ENCODE results near the gene CD7. TPM values are rescaled to one million over a fixed set of nuclear protein-coding genes. Genes with fewer than 3 reads are reported as not detected.

The CD7 gene
- total RNA-seq, 2 experiments from 2014 or later, result 286 to 320 TPM

DNA sequence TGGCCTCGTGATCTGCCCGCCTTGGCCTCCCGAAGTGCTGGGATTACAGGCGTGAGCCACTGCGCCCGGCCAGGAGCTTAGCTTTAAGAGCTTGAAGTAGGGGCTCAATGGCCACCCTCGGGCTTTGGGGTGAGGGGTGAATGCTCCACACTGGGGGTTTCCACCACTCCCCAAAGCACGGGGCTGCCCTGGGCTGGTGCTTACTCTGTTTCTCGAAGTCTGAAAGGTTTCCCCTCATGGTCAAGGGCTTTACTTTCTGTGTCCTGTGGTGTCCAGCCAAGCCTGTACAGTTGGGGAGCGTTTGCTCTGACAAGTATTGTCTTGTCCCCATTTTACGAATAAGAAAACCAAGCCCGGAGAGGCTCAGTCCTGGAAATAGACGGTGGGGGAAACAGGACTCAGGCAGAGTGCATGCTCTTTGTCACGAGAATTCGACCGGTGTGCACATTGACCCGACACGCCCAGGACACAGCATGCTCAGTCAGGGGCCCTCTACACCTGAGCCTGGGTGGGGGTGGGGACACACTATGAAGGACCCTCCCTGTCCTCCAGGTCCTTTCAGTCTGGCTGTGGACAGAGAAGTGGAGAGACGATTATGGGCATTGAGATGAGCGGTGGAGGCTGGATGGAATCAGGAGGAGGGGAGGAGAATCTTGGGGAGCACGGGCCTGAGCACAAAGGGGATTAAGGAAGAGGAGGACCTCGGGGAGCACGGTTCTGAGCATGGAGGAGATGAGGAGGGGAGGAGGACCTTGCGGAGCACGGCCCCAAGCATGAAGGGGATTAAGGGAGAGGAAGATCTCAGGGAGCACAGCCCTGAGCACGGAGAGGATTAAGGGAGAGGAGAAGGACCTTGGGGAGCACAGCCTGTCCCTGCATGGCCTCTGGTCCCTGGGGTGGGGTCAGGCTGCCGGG is 7.5 kb downstream of the CD7 start:
- no peak overlapping the region for H3K27ac Mint-ChIP-seq
- POLR2A ChIA-PET, result interaction anchor here (10.2 kb wide), 1 partner anchor 9 kb away, joined by 222 read pairs; no protein-coding TSS in a partner anchor
- H3K36me3 Mint-ChIP-seq, result peaks cover 7% of the 10 kb centered on the region

DNA sequence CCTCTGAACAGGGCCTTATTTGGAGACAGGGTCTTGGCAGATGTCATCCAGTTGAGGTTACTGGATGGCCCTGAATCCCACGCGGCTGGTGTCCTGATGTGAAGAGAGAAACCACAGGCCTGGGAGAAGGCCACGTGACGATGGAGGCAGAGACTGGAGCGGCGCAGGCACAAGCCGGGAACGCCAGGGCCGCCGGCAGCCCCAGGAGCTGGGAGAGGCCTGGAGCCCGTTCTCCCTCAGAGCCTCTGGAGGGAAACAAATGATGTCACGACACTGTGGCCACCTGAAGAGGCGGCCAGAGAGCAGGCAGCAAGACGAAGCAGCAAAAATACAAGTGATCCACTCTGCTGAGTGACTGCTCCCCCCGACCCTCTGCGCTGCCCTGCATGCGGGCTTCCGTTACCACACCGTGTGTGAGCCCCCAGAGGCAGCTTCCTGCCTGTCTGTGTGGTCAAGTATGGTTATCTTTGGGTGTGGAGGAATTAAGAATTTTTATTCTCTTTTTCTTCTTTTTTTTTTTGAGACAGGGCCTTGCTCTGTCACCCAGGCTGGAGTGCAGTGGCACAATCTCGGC is 11.6 kb downstream of the CD7 start:
- H3K36me3 Mint-ChIP-seq, result no peaks in the 10 kb centered on the region
- H3K9me3 Mint-ChIP-seq, result no peaks in the 10 kb centered on the region
- peak overlapping the region; percentile 43 for H3K4me3 Mint-ChIP-seq
- H3K4me1 Mint-ChIP-seq, result peaks cover 44% of the 10 kb centered on the region
- H3K27ac Mint-ChIP-seq, result peak overlapping the region; percentile 72
- peaks cover 7% of the 10 kb centered on the region for H3K27me3 Mint-ChIP-seq
- DNase-seq (peak; percentile 43), ATAC-seq (ENCODE audit: low read depth) (no peak)
- POLR2A ChIA-PET, result interaction anchor here (1.0 to 1.3 kb wide), 3 partner anchors 8 to 12 kb away, joined by 3 to 6 read pairs (median 3); partner anchors contain the start of gene CD7

More for the DNA sequence above, 7.5 kb downstream of the CD7 start:
- Mint-ChIP-seq H3K4me1 (peaks cover 21% of the 10 kb centered on the region), H3K4me3 (no peak overlapping the region), H3K27me3 (peaks cover 7% of the 10 kb centered on the region), H3K9me3 (no peaks in the 10 kb centered on the region)
- DNase-seq, result peak; percentile 28
- ATAC-seq (ENCODE audit: low read depth), result no peak

DNA sequence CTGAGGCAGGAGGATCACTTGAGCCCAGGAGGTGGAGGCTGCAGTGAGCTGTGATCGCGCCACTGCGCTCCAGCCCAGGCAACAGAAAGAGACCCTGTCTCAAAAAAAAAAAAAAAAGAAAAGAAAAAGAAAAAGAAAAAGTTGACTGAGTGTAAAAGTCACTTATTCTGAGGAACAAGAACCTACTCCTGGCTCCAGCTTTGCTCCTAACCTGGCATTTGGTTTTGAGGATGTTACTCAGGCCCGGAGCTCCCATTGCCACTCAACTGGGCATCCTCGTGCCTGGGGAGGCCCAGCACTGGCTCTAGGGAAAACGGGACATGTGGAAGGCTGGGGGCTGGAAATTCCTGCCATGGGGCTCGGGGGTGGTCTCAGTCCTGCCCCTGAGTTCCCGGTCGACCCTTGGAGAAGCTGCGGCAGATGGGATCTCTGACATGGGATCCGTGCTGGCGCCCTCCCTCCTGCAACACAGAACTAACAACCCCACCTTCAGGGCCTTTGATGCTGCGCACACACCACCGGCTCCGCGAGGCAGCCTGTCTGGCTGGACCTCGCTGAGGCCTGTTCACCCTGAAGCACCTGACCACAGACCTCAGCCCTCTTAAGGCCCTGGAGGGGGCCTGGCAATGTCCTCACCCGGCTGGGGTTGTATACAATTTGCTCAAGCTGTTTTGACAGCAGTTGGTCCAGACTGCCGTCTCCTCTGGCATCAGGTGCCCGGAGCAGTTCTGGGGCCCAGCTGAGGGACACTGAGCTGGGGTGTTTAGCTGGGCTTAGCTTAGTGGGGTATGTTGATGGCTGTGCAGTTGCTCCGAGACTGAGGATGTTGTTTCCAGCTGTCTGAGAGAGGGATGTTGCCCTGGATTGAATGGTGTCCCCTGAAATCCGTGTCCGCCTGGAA is 12.3 kb downstream of the CD7 start:
- DNase-seq (peak; percentile 47), ATAC-seq (ENCODE audit: low read depth) (no peak)
- no peaks in the 10 kb centered on the region for H3K9me3 Mint-ChIP-seq

DNA sequence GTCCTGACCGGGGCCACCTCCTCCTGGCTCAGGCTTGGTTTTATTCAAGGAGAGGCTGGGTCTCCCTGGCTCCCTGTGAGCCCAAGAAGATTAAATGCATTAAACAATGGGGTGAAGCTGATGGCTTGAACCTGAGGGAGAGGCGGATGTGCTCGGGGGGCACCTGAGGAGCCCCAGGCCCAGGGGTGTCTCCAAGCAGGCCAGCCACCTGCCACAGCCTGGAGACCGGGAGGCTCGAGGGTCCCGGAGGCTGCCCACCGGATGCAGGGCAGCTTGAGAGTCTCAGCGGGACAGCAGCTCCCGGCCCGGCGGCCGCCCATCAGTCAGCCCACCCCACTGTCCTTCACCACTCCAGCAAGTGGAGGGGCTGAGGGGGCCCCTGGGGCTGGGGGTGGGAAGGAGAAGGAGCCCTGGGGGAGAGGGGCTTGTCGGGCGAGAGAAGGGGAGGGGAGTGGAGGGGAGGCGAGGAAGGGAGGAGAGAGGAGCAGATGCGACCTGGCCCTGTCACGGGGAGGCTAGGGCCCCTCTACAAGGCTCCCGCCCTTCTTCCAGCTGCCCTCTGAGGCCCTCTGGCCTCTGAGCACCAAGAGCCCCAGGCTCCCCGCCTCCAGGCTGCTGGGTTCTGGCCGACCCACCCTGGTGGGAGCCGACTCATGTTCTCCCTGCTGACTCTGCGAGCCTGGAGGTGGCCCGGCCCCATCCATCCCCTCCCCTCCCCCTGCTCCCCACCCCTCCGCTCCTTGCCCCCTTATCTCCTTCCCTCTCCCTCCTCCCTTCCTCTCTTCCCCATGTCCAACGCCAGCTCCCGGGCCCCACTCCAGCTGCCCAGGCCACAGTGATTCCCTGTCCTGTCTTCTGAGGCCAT is 13.2 kb downstream of the CD7 start:
- Mint-ChIP-seq H3K4me3 (peak overlapping the region; percentile 81), H3K27ac (peak overlapping the region; percentile 90), H3K27me3 (peaks cover 7% of the 10 kb centered on the region), H3K4me1 (peaks cover 57% of the 10 kb centered on the region), H3K9me3 (no peaks in the 10 kb centered on the region), H3K36me3 (no peaks in the 10 kb centered on the region)
- peak; percentile 40 for DNase-seq
- ATAC-seq (ENCODE audit: low read depth), result no peak
- POLR2A ChIA-PET, result interaction anchor here (0.8 to 9.8 kb wide), 8 partner anchors 9 to 267 kb away, joined by 3 to 222 read pairs (median 8); partner anchors contain the start of genes CD7, CSNK1D, DCXR and SLC16A3

More for the DNA sequence above, 12.3 kb downstream of the CD7 start:
- POLR2A ChIA-PET, result interaction anchor here (0.7 to 9.8 kb wide), 7 partner anchors 8 to 267 kb away, joined by 3 to 222 read pairs (median 6); partner anchors contain the start of genes CD7, CSNK1D and DCXR
- peak overlapping the region; percentile 65 for H3K27ac Mint-ChIP-seq
- H3K27me3 Mint-ChIP-seq, result peaks cover 7% of the 10 kb centered on the region
- H3K36me3 Mint-ChIP-seq, result no peaks in the 10 kb centered on the region
- H3K4me3 Mint-ChIP-seq, result peak overlapping the region; percentile 37
- peaks cover 50% of the 10 kb centered on the region for H3K4me1 Mint-ChIP-seq

DNA sequence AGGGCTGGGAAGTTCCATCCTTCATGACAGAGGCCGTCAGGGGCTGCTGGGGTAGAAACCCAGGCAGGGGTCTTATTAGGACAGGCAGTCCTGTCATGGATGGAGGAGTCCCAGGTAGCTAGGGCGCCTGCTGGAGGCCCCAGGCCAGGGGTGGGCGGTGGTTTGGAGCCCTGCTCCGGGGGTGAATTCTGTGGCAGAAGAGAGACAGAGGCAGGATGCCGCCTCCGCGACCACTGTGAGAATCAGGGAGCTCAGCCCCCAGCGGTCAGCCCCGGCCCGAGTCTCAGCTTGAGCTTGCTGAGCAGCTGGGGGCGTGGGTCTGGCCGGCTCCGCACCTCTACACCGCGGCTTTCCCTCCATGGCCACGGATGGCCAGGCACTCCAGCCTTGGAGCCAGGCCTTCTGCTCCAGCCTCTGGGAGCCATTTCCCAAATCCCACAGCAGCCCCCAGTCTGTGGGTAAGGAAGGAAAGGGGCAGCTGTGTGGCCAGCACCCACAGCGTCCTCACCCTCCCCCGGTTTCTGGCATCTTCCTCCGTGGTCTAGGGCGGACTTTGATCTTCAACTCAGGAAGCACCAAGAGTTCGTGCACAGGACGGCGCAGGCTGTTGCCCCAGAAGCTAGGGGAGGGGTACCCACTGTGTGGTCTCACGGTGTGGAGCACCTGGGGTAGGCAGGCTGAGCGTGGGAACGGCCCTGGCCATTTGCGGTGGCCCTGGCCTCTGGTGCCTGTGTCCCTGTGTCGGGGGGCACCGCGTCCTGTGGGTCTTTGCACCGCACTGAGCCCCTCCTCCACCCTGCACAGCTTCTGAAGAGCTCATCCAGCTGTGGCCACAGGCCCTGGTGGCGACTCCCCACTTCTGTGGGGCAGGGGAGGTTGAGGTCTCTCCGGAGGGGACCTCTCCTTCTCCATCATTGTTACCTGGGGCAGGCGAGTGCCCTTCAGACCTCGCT is 14.1 kb downstream of the CD7 start:
- H3K27ac Mint-ChIP-seq, result peak overlapping the region; percentile 90
- H3K4me1 Mint-ChIP-seq, result peaks cover 63% of the 10 kb centered on the region
- H3K4me3 Mint-ChIP-seq, result peak overlapping the region; percentile 81
- DNase-seq (peak; percentile 72), ATAC-seq (ENCODE audit: low read depth) (peak; percentile 36)
- no peaks in the 10 kb centered on the region for H3K36me3 Mint-ChIP-seq
- H3K9me3 Mint-ChIP-seq, result no peaks in the 10 kb centered on the region
- POLR2A ChIA-PET, result interaction anchor here (1.0 to 9.8 kb wide), 10 partner anchors 10 to 266 kb away, joined by 3 to 222 read pairs (median 6); partner anchors contain the start of genes CCDC57, CD7, CSNK1D and DCXR
- H3K27me3 Mint-ChIP-seq, result peaks cover 2% of the 10 kb centered on the region

DNA sequence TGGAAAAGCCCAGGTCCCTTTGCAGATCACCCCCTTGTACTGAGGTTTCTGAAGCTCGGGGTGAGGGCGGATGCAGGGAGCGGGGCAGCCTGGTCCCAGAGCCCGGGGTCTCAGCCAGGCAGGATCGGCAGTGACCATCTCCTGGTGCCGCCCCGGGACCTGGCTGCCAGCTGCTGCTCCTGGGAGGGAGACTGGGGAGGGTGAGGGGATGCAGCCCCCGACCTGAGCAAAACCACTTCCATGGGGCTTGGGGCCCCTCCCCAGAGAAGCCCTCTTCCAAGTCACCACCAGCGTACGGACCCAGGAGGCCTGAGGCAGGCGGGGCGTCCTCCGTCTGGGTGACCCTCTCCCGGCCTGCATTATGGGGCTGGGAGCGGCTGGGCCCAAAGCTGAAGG is 14.8 kb downstream of the CD7 start:
- DNase-seq, result no peak
- Mint-ChIP-seq H3K27ac (peak overlapping the region; percentile 90), H3K9me3 (no peaks in the 10 kb centered on the region), H3K4me1 (peaks cover 68% of the 10 kb centered on the region), H3K4me3 (peak overlapping the region; percentile 81), H3K27me3 (no peaks in the 10 kb centered on the region), H3K36me3 (no peaks in the 10 kb centered on the region)
- no peak for ATAC-seq (ENCODE audit: low read depth)
- POLR2A ChIA-PET, result interaction anchor here (1.0 to 9.8 kb wide), 9 partner anchors 10 to 265 kb away, joined by 3 to 222 read pairs (median 7); partner anchors contain the start of genes CCDC57, CD7, CSNK1D and DCXR

DNA sequence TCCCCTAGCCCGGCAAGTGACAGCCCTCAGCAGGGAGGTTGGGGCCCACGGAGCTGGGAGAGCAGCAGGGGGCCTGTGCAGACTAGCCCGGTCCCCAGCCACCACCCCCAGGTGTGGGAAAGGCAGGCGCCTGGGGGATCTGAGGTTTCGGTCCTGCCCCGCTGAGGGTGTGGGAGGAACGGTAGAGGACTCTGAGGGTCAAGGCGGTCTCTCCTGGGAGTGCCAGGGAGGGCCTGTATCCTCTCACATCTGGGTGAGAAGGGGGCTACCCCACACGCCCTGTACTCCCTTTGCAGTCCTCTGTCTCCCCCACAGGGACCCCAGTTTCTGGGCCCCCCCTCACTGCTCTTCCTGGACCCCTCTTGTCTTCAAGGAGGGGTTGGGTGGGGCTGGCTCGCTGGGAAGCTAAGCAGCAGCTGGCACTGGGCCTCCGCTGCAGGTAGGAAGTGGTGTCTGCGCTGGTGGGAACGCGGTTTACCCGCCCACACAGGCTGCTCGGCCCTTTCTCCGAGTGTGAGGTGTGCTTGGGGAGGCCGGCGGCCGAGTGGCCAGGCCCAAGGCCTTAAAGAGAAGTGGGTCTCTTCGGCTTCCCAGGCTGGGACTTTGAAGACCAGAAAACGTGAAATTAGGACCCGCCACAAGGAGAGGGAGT is 15.4 kb downstream of the CD7 start:
- peak; percentile 6 for ATAC-seq (ENCODE audit: low read depth)
- Mint-ChIP-seq H3K9me3 (no peaks in the 10 kb centered on the region), H3K27ac (peak overlapping the region; percentile 90), H3K4me1 (peaks cover 73% of the 10 kb centered on the region), H3K27me3 (no peaks in the 10 kb centered on the region), H3K4me3 (peak overlapping the region; percentile 81), H3K36me3 (no peaks in the 10 kb centered on the region)
- DNase-seq, result peak; percentile 82
- POLR2A ChIA-PET, result interaction anchor here (1.1 to 9.8 kb wide), 7 partner anchors 9 to 96 kb away, joined by 5 to 222 read pairs (median 8); partner anchors contain the start of genes CD7, CSNK1D and SLC16A3

DNA sequence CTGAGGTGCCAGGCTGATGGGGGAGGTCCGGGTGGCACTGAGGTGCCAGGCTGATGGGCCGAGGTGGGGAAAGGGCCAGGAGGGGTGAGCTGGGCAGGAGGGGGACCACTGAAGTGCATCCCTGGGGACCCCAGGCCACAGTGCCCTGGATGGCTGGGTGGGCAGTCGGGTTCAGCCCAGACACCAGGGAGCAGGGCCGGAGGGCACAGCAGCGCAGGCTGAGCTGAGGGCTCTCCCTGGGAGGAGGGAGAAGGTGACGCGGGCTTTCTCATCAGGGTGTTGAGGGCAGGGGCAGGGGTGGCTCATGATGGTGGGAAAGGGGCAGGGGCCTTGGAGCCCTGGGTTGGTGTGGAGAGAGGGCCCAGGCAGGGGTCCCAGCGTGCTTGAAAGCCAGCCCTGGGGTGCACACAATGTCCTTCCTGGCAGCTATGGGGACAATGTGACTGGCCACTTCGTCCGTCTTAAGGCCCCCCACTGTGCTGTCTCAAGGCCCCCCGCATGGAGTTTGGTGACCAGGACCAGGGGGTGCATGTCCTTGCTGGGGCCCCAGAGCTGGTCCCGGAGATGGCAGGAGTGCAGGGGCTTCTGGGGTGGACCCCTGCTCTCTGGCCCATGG is 16.0 kb downstream of the CD7 start:
- Mint-ChIP-seq H3K36me3 (no peaks in the 10 kb centered on the region), H3K27ac (peak overlapping the region; percentile 90), H3K9me3 (no peaks in the 10 kb centered on the region), H3K4me3 (peak overlapping the region; percentile 81), H3K4me1 (peaks cover 73% of the 10 kb centered on the region), H3K27me3 (no peaks in the 10 kb centered on the region)
- POLR2A ChIA-PET, result interaction anchor here (0.9 to 9.8 kb wide), 6 partner anchors 9 to 95 kb away, joined by 4 to 222 read pairs (median 10); partner anchors contain the start of genes CD7 and SLC16A3
- peak; percentile 48 for DNase-seq
- no peak for ATAC-seq (ENCODE audit: low read depth)

DNA sequence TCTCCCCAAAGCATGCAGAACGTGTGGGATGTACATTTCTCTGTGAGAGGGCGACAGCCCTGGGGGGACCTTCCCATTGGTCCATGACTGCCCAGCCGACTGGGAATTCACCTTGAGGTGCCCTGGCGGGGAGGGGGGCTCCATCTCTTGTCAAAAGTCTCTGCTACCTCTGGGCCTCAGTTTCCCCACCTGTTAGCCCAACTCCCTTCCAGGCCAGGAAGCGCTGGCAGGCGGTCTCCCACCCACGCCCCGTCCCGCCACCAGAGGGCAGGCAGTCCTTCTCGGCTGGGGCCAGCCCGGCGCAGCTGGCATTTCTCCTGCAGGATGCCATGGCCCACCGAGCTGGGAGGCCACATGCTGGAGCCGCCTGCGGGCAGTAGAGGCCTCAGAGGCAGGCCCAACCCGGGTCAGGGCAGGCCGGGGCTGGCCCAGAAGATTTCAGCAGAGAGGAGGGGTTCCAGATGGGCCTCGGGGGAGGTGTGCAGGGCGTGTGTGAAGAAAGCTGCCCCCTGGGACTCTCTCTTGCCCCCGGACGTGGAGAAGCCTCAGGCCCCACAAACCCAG is 16.6 kb downstream of the CD7 start:
- Mint-ChIP-seq H3K9me3 (no peaks in the 10 kb centered on the region), H3K27me3 (no peaks in the 10 kb centered on the region), H3K27ac (peak overlapping the region; percentile 90), H3K4me3 (peak overlapping the region; percentile 59), H3K36me3 (no peaks in the 10 kb centered on the region), H3K4me1 (peaks cover 68% of the 10 kb centered on the region)
- ATAC-seq (ENCODE audit: low read depth) (no peak), DNase-seq (peak; percentile 83)
- POLR2A ChIA-PET, result interaction anchor here (0.9 to 9.8 kb wide), 5 partner anchors 8 to 71 kb away, joined by 4 to 222 read pairs (median 13); partner anchors contain the start of genes CD7 and SLC16A3

DNA sequence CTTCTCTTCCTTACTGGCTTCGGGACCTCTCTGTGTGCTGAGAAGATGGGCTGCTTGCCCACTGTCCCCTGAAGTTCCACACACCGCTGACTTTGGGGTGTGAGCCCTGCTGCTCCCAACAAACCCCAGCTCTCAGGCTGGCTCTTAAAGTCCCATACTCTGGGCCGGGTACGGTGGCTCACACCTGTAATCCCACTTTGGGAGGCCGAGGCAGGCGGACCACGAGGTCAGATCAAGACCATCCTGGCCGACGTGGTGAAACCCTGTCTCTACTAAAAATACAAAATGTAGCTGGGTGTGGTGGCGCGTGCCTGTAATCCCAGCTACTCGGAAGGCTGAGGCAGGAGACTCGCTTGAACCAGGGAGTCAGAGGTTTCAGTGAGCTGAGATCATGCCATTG is 17.2 kb downstream of the CD7 start:
- Mint-ChIP-seq H3K9me3 (no peaks in the 10 kb centered on the region), H3K36me3 (no peaks in the 10 kb centered on the region), H3K4me3 (peak overlapping the region; percentile 89), H3K4me1 (peaks cover 67% of the 10 kb centered on the region), H3K27ac (peak overlapping the region; percentile 100), H3K27me3 (no peaks in the 10 kb centered on the region)
- no peak for DNase-seq
- no peak for ATAC-seq (ENCODE audit: low read depth)
- POLR2A ChIA-PET, result interaction anchor here (2.9 to 9.8 kb wide), 2 partner anchors 13 to 58 kb away, joined by 12 to 222 read pairs; partner anchors contain the start of gene CD7

Measured in activated naive CD8-positive, alpha-beta T cell treated with anti-CD3 and anti-CD28 coated beads, Interleukin-2, amount 10 ng/mL, durations not matched to agents 7 days and 5 days (primary cell).